MV-4-11 (cell line): ENCODE measurements around the gene ARHGEF10L.

ENCODE experiments used
- DNase-seq: peaks from one replicate; lab custom pipeline; 2025; lab: John Stamatoyannopoulos, UW

Gene ARHGEF10L

DNA sequence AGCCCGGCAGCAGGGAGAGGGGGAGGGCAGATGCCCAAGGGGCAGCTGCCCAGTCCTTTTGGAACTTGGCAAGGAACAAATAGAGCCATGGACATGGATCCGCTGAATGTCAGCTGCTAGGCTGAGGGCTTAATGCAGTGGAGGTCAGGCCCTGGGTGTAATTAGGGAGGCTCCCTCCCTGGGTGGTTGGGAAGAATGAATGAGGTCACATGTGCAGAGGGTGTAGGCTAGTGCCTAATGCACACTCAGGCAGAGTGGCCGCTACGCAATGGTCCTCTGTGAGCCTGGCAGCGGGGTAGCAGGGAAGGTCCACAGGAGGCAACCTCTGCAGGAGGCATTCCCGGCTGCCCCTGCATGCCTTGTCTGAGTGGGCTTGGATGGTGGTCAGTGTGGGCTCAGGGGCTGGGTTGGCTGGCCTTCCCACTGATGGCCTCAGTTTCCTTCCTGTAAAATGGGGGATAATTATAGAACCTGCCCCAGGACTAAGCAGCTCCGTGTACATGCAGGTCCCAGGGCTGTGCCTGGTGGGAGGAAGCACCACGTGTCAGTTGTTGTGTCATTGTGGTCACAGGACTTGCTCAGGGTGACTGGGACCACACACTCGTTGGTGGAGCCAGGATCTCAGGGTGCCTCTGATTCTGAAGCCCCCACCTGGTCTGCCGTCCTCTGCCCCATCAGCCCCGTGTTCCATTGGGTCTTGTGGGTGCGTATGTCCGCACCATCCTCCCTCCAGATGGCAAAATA lies 134.0 kb downstream of the ARHGEF10L start:
- DNase-seq: peak; percentile 34

DNA sequence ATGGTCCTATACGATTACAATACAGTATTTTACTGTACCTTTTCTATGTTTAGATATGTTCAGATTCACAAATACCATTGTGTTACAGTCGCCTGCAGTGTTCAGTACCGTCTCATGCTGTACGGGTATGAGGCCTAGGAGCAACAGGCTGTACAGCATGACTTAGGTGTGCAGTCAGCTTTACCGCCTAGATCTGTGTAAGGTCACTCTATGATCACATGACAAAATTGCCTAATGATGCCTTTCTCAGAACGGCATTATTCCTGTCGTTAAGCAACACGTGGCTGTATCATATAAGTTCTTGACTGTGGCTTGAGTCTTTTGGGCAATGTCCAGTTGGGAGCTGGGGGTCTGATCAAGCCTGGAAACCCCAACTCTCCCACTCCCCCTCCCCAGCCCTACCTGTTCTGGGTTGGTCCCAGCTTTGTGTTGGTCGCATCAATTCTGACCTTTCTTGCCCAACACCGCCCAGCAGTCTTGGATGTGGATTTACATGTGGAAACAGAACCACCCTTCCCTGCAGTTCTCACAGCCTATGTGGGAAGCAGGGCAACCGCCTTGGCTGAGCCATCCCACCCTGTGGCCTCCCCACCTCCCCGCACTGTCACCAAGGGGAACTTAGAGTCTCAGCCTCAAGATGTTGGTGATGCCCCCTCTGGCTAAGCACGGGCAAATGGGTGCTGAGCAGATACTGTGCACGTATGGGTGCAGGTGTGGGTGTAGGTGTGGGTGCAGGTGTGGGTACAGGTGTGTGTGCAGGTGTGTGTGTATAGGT lies 135.4 kb downstream of the ARHGEF10L start:
- peak; percentile 48 for DNase-seq

DNA sequence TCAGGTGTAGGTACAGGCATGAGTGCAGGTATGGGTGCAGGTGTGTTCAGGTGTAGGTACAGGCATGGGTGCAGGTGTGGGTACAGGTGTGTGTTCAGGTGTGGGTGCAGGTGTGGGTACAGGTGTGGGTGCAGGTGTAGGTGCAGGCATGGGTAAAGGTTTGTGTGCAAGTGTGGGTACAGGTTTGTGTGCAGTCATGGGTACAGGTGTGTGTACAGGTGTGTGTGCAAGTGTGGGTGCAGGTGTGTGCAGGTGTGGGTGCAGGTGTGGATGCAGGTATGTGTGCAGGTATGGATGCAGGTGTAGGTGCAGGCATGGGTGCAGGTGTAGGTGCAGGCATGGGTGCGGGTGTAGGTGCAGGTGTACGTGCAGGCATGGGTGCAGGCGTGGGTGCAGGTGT lies 136.2 kb downstream of the ARHGEF10L start:
- no peak for DNase-seq

DNA sequence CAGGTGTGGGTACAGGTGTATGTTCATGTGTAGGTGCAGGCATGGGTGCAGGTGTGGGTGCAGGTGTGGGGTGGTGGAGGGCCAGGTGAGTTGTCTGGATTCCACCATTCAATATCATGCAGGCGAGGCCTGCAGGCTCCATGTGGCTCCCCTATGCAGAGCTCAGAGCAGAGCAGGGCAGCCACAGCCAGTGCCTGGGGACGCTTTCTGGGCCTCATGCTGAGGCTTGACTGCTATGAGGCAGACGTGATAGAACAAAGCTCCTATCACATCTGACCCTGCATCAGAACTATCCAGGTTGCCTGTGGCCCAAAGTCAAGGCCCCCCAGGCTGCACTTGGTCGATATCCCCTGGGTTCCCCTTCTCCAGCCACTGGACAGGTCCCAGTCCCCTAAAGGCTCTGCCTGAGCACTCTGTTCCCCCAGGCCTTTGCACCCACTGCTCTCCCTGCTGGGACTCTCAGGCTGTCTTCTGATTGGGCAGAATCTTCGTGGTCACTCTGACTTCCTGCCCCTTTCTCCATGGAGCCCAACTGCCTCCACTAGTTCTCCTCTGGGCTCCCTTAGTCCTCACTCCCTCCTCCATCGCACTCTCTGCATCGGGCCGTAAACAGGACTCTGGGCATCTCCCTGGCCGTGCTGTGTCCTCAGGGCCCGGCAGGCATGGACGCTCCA lies 137.0 kb downstream of the ARHGEF10L start:
- DNase-seq: peak; percentile 34

DNA sequence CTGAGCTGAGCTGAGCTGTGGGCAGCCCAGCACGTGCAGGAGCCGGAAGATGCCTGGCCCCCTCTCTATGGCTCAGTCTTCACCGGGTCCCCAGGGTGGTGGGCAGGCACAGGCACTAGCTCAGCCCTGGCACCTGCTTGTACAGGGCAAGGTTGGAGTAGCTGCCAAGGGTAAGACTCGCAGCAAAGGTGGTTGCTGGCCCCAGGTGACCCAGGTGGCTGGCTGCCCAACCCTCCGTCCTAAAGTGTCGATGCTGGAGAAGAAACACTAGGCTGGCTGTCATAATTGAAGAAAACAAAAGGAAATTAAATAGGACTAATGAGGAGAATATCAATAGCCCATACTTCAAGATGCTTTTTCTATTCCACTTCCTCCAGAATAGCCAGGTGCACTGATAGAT lies 138.5 kb downstream of the ARHGEF10L start:
- no peak for DNase-seq

DNA sequence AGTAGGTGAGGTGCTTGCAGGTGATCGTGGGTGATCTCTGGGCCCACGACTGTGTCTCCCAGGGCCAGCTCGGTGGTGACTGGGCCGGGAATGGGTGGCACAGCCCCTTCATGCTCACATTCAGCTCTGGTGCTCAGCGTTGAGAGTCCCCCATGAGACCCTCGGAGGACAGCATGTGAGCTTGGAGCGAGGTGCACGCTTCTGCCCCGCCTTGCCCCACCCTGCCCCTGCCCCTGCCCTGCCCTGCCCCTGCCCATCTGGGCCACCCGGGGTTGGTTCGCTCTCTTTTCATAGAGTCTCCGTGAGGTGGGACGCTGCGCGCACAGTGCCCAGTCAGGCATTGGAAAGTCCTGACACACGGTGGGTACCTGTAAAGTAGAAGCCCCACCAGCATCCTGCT lies 140.4 kb downstream of the ARHGEF10L start:
- DNase-seq: no peak

DNA sequence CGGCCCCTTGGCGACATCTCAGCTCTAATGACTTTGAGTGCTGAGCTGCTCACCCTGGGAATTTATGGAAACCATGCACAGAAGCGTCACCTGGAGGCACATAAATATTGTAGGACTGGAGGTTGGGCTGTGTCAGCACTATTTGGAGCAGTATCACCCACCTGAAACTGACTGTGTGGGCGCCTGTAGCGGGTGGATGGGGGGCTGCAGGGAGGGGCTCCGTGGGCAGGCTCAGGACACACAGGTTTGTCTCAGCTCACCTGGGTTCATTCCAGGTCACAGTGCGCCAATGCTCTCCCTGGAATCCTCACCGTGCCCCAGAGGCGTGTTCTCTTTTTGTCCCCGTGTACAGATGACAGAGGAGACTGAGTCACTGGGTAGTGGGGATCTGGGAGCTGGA lies 140.8 kb downstream of the ARHGEF10L start:
- no peak for DNase-seq

DNA sequence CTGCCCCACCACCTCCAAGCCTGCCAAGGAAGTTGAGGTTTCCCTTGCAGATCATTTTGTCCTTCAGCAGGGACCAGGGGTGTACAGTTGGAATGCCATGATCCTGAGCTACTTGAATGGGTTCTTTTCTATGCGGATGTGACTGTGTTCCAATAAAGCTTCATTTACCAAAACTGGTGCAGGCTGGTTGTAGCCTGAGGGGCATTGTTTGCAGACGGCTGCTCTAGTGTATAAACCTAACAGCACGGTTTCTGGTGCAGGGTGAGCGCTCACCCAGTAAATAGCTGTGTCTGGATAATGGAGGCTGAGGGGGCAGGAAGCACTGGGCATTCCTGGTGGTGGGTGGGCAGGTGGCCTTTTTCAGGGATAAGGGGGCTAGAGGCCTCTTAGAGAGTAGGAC lies 142.9 kb downstream of the ARHGEF10L start:
- DNase-seq: no peak

DNA sequence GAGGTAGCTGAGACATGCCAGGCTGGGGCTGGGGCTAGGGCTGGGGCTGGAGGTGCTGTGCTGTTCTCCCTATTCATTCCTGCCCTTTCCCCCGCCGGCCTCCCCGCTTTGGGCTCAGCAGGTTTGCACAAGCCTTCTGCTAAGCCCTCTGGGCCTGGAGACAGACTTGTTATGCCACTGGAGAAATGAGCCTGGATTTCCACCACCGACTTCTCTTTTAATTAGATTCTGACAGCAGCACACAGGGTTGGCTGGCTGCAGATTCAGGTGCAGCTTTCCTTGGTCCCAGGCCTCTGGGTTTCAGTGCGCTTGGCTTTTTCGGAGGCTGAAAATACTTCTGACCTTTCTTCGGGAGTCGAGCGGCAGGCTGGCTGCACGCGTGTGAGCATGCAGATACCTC lies 144.1 kb downstream of the ARHGEF10L start:
- DNase-seq: no peak

DNA sequence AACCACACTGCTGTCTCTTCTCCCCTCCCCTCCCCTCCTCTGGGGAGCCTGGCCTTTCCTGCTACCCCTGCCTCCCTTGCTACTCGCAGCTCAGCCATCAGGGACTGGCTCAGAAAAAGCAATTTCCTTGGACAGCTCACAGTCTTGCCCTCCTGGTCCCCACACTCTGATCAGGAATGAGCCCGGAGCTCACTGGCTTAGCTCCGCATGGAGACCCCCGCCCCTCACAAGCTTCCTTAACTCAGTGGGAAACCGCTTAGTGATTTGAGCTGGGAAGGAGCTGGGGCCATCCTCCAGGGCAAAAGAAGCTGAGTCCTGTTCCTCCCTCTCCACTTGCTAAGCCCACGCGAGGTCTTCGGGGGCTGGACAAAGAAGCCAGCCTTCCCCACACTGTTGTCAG lies 145.3 kb downstream of the ARHGEF10L start:
- no peak for DNase-seq

DNA sequence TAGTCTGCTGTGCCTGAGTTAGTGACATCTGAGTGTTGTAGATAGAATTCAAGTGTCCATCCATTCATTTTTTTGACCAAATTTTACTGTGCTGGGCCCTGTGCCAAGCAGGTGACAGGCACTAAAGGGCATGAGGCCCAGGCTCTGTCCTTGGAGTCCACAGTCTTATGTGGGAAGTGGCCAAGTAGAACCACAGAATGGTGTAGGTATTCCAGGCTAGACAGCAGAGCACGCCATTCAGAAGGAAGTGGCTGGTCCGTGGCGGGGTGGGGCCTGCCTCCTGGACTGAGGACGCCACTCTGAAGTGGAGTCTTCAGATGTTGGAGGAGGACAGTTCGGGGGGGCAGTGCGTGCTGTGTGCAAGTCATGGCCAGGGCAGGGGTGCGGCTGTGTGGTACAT lies 146.8 kb downstream of the ARHGEF10L start:
- no peak for DNase-seq

DNA sequence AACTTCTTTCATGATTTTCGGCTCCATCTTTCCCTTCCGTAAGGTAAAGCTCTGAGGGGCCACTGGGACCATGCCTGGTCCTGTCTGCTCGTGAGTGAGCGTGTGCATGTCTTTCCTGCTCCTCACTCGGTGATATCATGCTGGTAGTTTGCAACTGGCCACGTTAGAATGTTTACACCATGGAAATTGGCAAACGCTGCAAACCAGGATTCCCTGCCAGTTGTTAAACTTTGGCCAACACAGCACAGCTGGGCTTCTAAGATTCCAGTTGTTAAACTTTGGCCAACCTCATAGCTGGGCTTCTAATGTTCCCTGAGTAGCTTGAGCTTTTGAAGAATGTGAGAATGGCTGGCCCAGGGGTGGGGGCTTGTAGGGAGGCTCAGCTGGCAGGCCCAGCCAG lies 147.6 kb downstream of the ARHGEF10L start:
- no peak for DNase-seq

DNA sequence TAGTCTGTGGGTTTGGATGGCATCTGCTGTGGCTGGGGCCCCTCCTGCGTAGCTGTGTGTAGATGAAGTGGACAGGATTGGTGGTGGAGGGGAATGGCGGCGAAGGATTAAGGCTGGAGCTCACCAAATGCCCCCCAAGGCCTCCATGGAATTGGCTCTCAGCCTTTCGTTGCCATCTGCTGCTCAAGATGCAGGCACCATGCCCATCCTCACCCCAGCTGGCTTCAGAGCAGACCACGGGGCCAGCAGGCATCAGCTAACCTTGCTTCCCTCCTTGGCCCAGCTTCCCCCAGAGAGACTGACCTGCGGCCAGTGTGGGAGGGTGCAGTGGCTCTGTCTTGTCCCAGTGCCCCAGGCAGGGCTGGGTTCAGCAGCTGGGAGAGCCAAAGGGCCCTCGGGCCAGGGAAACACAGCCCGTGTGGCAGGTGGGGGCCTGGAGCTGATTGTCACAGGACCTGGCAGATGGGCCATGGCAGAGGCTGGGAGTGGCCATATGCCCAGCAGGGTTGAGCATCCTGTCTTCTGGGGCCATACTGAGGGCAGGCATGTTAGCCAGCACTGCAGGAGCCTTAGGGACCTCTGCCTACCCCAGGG lies 148.8 kb downstream of the ARHGEF10L start:
- no peak for DNase-seq

DNA sequence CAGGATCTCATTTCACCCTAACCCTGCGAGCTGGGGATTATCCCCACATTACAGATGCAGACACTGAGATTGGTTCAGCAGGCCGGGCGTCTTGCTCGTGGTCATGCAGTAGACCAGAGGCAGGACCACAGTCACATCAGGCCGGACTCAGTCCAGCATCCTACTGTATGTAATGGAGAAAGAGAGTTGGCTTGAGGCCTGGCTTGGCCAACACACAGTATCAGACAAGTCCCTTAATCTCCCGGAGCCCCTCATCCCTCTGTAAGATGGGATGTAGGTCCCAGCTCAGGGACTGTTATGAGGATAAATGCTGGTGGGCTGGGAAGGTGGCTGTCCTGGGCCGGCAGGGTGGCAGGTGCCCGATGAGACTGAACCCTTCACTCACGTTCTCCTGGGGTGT lies 149.5 kb downstream of the ARHGEF10L start:
- no peak for DNase-seq

DNA sequence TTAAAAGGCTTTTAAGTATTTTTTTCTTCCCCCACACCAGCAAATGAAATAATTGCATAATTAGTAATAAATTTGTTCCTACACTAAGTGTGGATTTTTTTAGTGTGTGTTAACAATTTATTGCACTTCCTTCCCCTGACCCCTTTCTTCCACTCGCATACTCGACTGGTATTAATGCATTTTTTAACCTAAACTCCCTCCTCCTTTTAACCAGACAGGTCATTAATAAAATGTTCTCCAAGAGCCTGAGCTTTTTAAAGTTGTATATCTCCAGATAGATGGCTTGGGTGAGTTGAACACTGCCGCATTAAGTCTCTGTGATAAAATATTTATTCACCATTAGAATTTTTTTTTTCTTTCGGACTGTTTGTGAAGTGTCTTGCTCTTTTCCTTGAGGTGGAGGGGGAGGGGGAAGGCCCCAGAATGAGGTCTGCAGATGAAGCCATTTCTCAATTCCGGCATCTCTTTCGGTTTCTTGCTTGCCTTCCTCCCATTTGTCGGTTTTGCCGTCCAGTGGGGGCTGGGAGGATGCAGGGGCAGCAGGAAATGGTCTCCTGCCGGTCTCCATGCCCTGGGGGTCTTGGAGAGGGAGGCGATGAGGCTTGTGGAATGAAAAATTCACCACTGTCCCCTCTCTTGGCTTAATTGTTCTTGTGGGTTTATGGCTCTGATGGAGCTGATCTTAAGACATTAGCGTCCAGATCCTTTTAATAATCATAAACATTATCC lies 151.6 kb downstream of the ARHGEF10L start:
- no peak for DNase-seq

DNA sequence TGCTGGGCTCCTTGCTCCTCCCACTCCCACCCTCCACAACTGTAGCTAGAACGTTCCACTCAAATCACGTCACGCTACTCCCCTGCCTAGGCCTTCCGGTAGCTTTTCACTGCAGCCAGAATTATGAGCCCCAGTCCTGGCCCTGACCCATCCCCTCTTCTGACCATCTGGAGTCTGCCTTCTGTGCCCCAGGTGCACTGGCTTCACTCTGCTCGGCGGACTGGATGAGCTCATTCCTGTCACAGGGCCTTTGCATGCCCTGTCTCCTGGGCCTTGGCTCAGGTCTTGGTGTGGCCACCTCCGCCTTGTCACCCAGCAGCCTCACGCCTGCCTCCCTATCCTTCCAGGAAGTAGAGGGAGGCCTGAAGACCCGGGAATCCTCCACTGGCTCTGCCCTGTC lies 153.1 kb downstream of the ARHGEF10L start:
- DNase-seq: no peak

DNA sequence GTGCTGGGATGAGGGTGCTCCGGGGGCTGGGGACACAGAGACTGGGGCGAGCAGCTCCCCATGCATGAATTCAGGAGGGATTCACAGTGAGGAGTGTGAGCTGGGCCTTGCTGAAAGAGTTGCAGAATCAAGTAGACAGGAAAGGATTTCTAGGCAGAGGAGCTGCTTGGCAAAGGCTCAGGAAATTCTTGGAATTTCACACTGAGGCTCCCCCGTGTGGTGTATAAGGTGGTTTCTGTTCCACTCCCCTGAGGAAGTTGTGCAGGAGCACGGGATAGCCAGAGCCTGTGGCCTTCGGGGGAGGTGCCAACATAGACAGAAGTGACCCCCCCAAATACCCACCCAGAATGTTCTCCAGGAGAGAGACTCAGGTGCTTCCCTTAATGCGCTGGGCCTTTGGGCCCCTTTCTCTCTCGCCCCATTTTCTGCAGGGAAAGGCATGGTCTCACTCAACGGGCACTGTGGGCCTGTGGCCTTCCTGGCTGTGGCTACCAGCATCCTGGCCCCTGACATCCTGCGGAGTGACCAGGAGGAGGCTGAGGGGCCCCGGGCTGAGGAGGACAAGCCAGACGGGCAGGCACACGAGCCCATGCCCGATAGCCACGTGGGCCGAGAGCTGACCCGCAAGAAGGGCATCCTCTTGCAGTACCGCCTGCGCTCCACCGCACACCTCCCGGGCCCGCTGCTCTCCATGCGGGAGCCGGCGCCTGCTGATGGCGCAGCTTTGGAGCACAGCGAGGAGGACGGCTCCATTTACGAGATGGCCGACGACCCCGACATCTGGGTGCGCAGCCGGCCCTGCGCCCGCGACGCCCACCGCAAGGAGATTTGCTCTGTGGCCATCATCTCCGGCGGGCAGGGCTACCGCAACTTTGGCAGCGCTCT lies 157.2 kb downstream of the ARHGEF10L start:
- DNase-seq: no peak

DNA sequence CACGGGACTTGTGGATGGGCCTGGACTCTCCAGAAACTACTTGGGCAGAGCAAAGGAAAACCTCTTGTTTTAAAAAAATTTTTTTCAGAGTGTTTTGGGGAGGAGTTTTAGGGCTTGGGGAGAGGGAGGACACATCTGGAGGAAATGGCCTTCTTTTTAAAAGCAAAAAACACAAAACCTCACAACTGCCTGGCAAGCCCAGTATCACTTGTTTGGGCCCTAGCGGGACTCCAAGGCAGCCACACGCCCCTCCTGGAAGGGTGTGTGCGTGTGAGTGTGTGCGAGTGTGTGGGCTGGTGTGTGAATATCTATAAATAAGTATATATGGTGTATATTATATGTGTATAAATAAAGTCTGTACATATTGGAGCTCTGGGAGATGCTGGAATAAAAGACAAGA lies 158.0 kb downstream of the ARHGEF10L start:
- no peak for DNase-seq

DNA sequence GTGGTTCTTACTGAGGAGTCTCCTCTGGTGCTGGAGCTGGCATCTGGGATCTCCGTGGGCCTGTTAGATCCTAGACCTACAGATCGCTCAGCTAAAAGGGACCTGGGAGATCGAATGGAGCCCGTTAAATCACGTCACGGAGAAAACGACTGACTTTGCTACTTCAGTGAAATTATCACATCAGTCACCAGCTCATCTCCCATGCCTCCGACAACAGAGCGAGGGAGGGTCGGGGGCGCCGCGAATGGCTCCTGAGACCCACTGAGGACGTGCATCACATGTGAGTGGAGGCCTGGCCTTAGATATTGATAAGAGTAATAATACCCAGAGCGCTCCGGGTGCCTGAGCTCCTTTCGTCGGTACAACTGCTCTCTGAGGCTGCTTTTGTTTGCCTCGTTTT lies 160.1 kb downstream of the ARHGEF10L start:
- DNase-seq: no peak

DNA sequence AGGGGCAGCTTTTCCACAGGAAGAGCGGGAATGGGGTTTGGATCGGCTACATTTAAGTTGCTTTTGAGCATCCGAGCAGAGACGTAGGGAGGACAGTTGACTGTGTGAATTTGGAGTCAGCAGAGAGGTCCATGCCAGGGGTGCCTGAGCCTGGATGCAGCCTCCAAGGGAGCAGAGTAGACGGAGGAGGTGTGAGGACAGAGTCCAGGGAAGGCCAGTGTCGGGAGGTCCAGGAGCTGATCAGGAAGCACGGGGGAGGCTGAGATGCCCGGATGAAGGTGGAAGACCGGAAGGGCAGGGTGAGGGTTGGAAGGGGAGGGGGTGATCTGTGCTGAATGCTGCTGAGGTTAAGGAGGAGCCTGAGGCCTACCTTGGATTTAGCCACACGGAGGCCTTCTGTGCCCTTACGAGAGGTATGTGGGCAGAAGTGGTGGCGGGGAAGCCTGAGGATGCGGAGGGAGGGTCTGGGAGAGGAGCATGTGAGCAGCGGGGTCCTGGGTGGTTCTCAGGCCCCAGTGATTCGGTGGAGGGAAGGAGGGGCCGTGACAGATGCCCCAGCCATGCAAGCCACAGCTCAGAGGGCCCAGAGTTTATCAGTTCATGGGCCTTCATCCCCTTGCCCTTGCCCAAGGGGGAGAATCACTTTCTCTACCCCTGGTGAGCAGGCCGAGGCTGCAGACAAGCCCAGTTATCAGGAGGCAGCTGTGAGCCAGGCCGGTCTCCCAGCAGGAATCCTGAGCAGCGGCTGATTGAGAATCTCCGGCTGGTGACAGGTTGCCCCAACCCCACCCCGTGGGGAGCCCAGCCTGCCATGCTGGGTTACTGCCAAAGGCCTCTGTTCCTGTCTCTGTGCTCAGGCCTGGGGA lies 161.7 kb downstream of the ARHGEF10L start:
- no peak for DNase-seq
